Measurements from ENCODE around the gene HNRNPLL.

DNA sequence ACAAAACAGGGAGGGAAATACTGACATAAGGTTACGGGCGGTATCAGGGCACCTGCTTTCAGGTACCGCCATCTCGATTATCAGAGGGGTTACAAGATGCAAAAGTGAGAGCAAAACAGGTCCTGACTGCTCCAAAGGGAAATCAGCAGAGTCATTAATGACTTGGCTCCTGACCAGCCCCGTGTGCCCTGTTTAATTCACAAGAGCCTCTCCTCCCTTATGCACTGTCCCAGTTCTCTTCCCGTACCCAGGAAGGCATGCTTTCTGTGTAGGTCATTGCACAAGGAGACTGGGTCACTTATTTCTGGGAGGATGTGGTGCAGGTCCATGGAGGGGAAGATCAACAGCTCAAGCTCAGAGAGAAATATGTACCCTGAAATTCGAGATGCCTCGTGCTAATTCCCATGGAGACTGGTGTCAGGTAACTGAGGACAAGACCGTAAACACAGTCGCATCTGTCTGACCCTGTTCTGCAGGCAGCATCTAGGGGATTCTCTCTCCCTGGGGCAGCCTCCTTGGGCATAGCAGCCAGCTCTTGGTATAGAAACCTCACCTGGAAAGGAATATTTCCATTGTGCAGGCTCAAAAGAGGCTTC is 79.9 kb downstream of the HNRNPLL start:
- TF ChIP-seq POLR2AphosphoS5 (IDR thresholded peaks at IDR 0.05; ENCODE audit: borderline replicate concordance, low read depth, low read length) (no peak), EZH2 (IDR thresholded peaks at IDR 0.05) (no peak)

Data from SK-N-MC (cell line).